DND-41 (cell line): ENCODE measurements around the gene UBASH3B.

Experiments used
- ATAC-seq: fragments of 200-7000 bp; cut with Tn5 transposase; 3 replicates; pipeline ENCODE4 v1.9.1; 2021; ENCODE audit warnings: low read depth; ENCODE audit not compliant: insufficient read depth
- DNase-seq: peaks from one replicate; pipeline ENCODE4 v3.0.0-alpha.2; 2020
- H2AFZ ChIP-seq: 2 replicates; pipeline ENCODE4 v1.6.0; 2012; ENCODE audit warnings: low read depth, low read length
- H3K27ac ChIP-seq: 2 replicates; pipeline ENCODE4 v1.5.1; 2012; ENCODE audit warnings: low read length, inconsistent platforms
- H3K27me3 ChIP-seq: fragments of 200-600 bp; sonication (generic); 2 replicates; pipeline ENCODE4 v1.6.0; 2012; ENCODE audit warnings: low read length, mild to moderate bottlenecking, inconsistent platforms; ENCODE audit not compliant: insufficient read depth, poor library complexity
- H3K36me3 ChIP-seq: 2 replicates; pipeline ENCODE4 v1.5.1; 2012; ENCODE audit warnings: low read length, inconsistent platforms; ENCODE audit not compliant: insufficient read depth
- H3K4me1 ChIP-seq: 2 replicates; pipeline ENCODE4 v1.5.1; 2012; ENCODE audit warnings: mild to moderate bottlenecking, low read length; ENCODE audit not compliant: insufficient read depth
- H3K4me2 ChIP-seq: 2 replicates; pipeline ENCODE4 v1.6.0; 2012; ENCODE audit warnings: mild to moderate bottlenecking, moderate library complexity, low read length, inconsistent platforms; ENCODE audit not compliant: insufficient read depth
- H3K4me3 ChIP-seq, 2 experiments: fragments of 200-600 bp in 1 of 2; shearing (Covaris generic) in 1 of 2; 2 replicates each; pipeline ENCODE4 v1.5.1; 2012 to 2016; ENCODE audit warnings: inconsistent platforms in 2 of 2, low read length in 2 of 2, mild to moderate bottlenecking in 2 of 2, low read depth in 1 of 2, moderate library complexity in 1 of 2
- H3K79me2 ChIP-seq: 2 replicates; pipeline ENCODE4 v1.6.0; 2012; ENCODE audit warnings: low read length, inconsistent platforms; ENCODE audit not compliant: insufficient read depth
- H3K9ac ChIP-seq: 2 replicates; pipeline ENCODE4 v1.6.0; 2012; ENCODE audit warnings: low read depth, mild to moderate bottlenecking, inconsistent platforms, low read length, moderate library complexity
- H3K9me3 ChIP-seq: 2 replicates; pipeline ENCODE4 v1.5.1; 2012; ENCODE audit warnings: low read length, moderate library complexity, mild to moderate bottlenecking, inconsistent platforms; ENCODE audit not compliant: insufficient read depth, severe bottlenecking
- H4K20me1 ChIP-seq: 2 replicates; pipeline ENCODE4 v1.6.0; 2012; ENCODE audit warnings: low read length; ENCODE audit not compliant: insufficient read depth
- CTCF ChIP-seq: IDR thresholded peaks from 2 replicates; pipeline ENCODE4 v1.5.1; 2012; ENCODE audit warnings: borderline replicate concordance, low read length, moderate library complexity, mild to moderate bottlenecking; ENCODE audit not compliant: poor library complexity, severe bottlenecking; ENCODE audit errors: extremely low read depth
- EZH2 ChIP-seq: IDR thresholded peaks from 3 replicates; pipeline ENCODE4 v1.6.1; 2012; ENCODE audit warnings: borderline replicate concordance, low read depth, mild to moderate bottlenecking, moderate library complexity, low read length, inconsistent platforms; ENCODE audit not compliant: severe bottlenecking

The UBASH3B gene

GRCh38 chr11:122700666-122701065 lies 45.1 kb downstream of the UBASH3B start:
- H2AFZ ChIP-seq: no peak overlapping the region
- no peak overlapping the region for H3K4me3 ChIP-seq
- peaks cover 20% of the 10 kb centered on the region for H3K36me3 ChIP-seq
- H3K27me3 ChIP-seq: no peaks in the 10 kb centered on the region
- peaks cover 73% of the 10 kb centered on the region for H3K79me2 ChIP-seq
- no peak overlapping the region for H3K9ac ChIP-seq
- H3K4me1 ChIP-seq: peaks cover 54% of the 10 kb centered on the region
- H3K4me2 ChIP-seq: no peak overlapping the region
- DNase-seq (no peak), ATAC-seq (no peak)
- no peak for TF ChIP-seq CTCF
- no peak for TF ChIP-seq EZH2
- H3K9me3 ChIP-seq: no peaks in the 10 kb centered on the region
- H4K20me1 ChIP-seq: no peaks in the 10 kb centered on the region
- H3K27ac ChIP-seq: peak overlapping the region; percentile 61; the same call in 1 of the 2 replicates

GRCh38 chr11:122701143-122701542 lies 45.6 kb downstream of the UBASH3B start:
- Histone ChIP-seq H3K27ac (peak overlapping the region; percentile 61), H3K4me2 (no peak overlapping the region), H3K9me3 (no peaks in the 10 kb centered on the region), H3K36me3 (peaks cover 20% of the 10 kb centered on the region), H3K4me3 (no peak overlapping the region), H3K79me2 (peaks cover 78% of the 10 kb centered on the region), H3K9ac (no peak overlapping the region), H4K20me1 (no peaks in the 10 kb centered on the region), H3K4me1 (peaks cover 51% of the 10 kb centered on the region), H3K27me3 (no peaks in the 10 kb centered on the region), H2AFZ (no peak overlapping the region)
- ATAC-seq (no peak), DNase-seq (no peak)
- TF ChIP-seq CTCF (no peak), EZH2 (no peak)

GRCh38 chr11:122703541-122704272 lies 48.2 kb downstream of the UBASH3B start:
- H3K9me3 ChIP-seq: no peaks in the 10 kb centered on the region
- no peak overlapping the region for H3K9ac ChIP-seq
- peaks cover 90% of the 10 kb centered on the region for H3K79me2 ChIP-seq
- no peaks in the 10 kb centered on the region for H3K27me3 ChIP-seq
- no peaks in the 10 kb centered on the region for H4K20me1 ChIP-seq
- H2AFZ ChIP-seq: no peak overlapping the region
- peaks cover 25% of the 10 kb centered on the region for H3K4me1 ChIP-seq
- H3K36me3 ChIP-seq: peaks cover 22% of the 10 kb centered on the region
- H3K4me3 ChIP-seq: no peak overlapping the region
- no peak for DNase-seq
- TF ChIP-seq EZH2 (no peak), CTCF (no peak)
- H3K27ac ChIP-seq: peak overlapping the region; percentile 64
- no peak for ATAC-seq
- H3K4me2 ChIP-seq: no peak overlapping the region
